ENCODE data around the gene EGLN3. TPM values are rescaled to one million over a fixed set of nuclear protein-coding genes. Genes with fewer than 3 reads are reported as not detected.
"Not testable (repeated sequence)": the region's sequence is repeated elsewhere in the genome, so short reads cannot be mapped to it uniquely, and the experiment has no call there.

Gene EGLN3
- total RNA-seq, 1 experiment from 2014 or later = 0.54 TPM

GRCh38 chr14:33967138-33967537, 16.3 kb upstream of the EGLN3 start:
- POLR2A ChIA-PET = interaction anchor here (0.7 kb wide), 1 partner anchor 114 kb away, joined by 4 read pairs; no protein-coding TSS in a partner anchor
- H3K4me1 Mint-ChIP-seq (ENCODE audit: insufficient read depth, unreplicated experiment) = no peaks in the 10 kb centered on the region

DNA sequence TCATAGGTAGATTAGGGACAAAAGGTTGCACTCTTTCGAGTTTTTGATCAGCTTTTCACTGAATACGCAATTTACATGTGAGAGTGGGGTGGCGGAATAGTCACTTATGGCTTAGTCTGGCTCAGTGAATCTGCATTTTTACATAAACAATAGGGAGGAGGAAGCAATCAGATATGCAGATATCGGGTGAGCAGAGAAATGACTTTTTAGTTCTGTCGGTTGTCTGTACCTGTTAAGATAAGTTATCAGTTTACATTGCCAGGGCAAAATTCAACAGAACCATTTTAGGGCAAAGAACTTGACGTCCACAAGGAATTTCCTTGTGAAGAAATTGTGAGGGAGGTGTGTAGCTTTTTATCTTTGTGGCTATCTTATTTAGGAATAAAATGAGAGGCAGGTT, 15.4 kb upstream of the EGLN3 start:
- H3K36me3 Mint-ChIP-seq (ENCODE audit: insufficient read depth, unreplicated experiment) = no peaks in the 10 kb centered on the region

More at GRCh38 chr14:33967138-33967537, 16.3 kb upstream of the EGLN3 start:
- intact Hi-C loops (cut with micrococcal nuclease) = no loop called here
- no peaks in the 10 kb centered on the region for H3K27me3 Mint-ChIP-seq (ENCODE audit: insufficient read depth, unreplicated experiment)
- no peak overlapping the region for H3K4me3 Mint-ChIP-seq (ENCODE audit: unreplicated experiment)
- BruUV-seq (replicated peaks) = no TSS peak
- CTCF ChIA-PET = interaction anchor here (0.6 kb wide), 1 partner anchor 249 kb away, joined by 3 read pairs; no protein-coding TSS in a partner anchor
- no peak for TF ChIP-seq CTCF (IDR thresholded peaks at IDR 0.05; ENCODE audit: unreplicated experiment)
- H3K27ac Mint-ChIP-seq (ENCODE audit: low read depth, unreplicated experiment) = no peak overlapping the region
- H3K9me3 Mint-ChIP-seq (ENCODE audit: unreplicated experiment) = peaks cover 7% of the 10 kb centered on the region
- DNase-seq (ENCODE audit: unreplicated experiment) = no peak
- no peaks in the 10 kb centered on the region for H3K36me3 Mint-ChIP-seq (ENCODE audit: insufficient read depth, unreplicated experiment)

DNA sequence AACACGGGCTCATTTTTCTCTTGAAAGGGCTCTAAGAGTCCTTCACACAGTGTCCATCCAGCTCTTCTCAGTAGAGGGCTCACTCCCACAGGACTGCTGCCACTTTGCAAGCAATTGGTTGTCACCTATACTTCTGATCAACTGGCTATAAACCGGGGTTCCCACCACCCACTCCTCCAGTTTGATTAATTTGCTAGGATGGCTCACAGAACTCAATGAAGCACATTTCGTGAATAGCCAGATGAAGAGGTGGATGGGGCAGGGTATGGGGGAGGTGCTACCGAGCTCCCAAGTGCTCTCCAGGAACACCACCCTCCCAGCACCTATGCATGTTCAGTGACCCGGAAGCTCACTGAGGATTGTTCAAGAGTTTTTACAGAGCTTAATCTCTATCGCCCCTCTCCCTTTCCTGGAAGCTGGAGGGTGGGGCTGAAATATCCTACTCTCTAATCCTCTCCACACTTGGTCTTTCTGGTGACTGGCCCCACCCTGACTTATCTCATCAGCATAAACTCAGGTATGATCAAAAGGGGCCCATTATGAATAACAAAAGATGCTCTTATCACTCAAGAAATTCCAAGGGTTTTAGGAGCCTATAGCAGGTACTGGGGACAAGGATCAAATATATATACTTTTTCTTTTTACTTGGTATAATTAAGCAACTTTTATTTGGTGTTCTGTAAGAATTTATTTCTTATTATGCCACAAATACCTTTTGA, 13.9 kb upstream of the EGLN3 start:
- ChIA-PET CTCF (no interaction called here), POLR2A (no interaction called here)
- Mint-ChIP-seq H3K9me3 (ENCODE audit: unreplicated experiment) (peaks cover 2% of the 10 kb centered on the region), H3K4me1 (ENCODE audit: insufficient read depth, unreplicated experiment) (no peaks in the 10 kb centered on the region), H3K27ac (ENCODE audit: low read depth, unreplicated experiment) (no peak overlapping the region), H3K27me3 (ENCODE audit: insufficient read depth, unreplicated experiment) (no peaks in the 10 kb centered on the region), H3K4me3 (ENCODE audit: unreplicated experiment) (no peak overlapping the region), H3K36me3 (ENCODE audit: insufficient read depth, unreplicated experiment) (no peaks in the 10 kb centered on the region)
- no peak for DNase-seq (ENCODE audit: unreplicated experiment)
- BruUV-seq (replicated peaks) = no TSS peak
- TF ChIP-seq CTCF (IDR thresholded peaks at IDR 0.05; ENCODE audit: unreplicated experiment) = no peak
- intact Hi-C loops (cut with micrococcal nuclease) = no loop called here

More for the DNA sequence above, 15.4 kb upstream of the EGLN3 start:
- ChIA-PET CTCF (no interaction called here), POLR2A (no interaction called here)
- Mint-ChIP-seq H3K27me3 (ENCODE audit: insufficient read depth, unreplicated experiment) (no peaks in the 10 kb centered on the region), H3K4me1 (ENCODE audit: insufficient read depth, unreplicated experiment) (no peaks in the 10 kb centered on the region), H3K4me3 (ENCODE audit: unreplicated experiment) (no peak overlapping the region), H3K9me3 (ENCODE audit: unreplicated experiment) (peaks cover 7% of the 10 kb centered on the region), H3K27ac (ENCODE audit: low read depth, unreplicated experiment) (no peak overlapping the region)
- BruUV-seq (replicated peaks) = no TSS peak
- TF ChIP-seq CTCF (IDR thresholded peaks at IDR 0.05; ENCODE audit: unreplicated experiment) = no peak
- intact Hi-C loops (cut with micrococcal nuclease) = no loop called here
- no peak for DNase-seq (ENCODE audit: unreplicated experiment)

DNA sequence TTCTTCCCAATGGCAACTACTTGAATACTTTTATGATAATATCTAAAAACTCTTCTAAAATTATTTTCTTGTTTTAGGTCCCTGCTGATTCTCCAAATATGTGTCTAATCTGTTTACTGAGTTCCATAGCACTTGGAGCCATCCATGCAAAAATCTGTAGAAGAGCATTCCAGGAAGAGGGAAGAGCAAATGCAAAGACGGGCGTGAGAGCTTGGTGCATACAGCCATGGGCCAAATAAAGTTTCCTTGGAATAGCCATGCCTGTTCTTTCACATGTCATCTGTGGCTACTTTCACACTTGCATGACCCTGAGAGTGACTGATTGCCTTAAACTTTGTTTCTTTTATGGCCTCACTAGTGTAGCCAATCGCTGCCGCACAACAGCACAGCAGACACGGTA, 13.0 kb upstream of the EGLN3 start:
- Mint-ChIP-seq H3K4me1 (ENCODE audit: insufficient read depth, unreplicated experiment) (no peaks in the 10 kb centered on the region), H3K27ac (ENCODE audit: low read depth, unreplicated experiment) (no peak overlapping the region), H3K27me3 (ENCODE audit: insufficient read depth, unreplicated experiment) (no peaks in the 10 kb centered on the region), H3K36me3 (ENCODE audit: insufficient read depth, unreplicated experiment) (no peaks in the 10 kb centered on the region), H3K4me3 (ENCODE audit: unreplicated experiment) (no peak overlapping the region), H3K9me3 (ENCODE audit: unreplicated experiment) (no peaks in the 10 kb centered on the region)
- intact Hi-C loops (cut with micrococcal nuclease) = no loop called here
- POLR2A ChIA-PET = no interaction called here
- no peak for TF ChIP-seq CTCF (IDR thresholded peaks at IDR 0.05; ENCODE audit: unreplicated experiment)
- DNase-seq (ENCODE audit: unreplicated experiment) = no peak
- CTCF ChIA-PET = interaction anchor here (0.6 kb wide), 1 partner anchor 93 kb away, joined by 3 read pairs; no protein-coding TSS in a partner anchor
- no TSS peak for BruUV-seq (replicated peaks)

DNA sequence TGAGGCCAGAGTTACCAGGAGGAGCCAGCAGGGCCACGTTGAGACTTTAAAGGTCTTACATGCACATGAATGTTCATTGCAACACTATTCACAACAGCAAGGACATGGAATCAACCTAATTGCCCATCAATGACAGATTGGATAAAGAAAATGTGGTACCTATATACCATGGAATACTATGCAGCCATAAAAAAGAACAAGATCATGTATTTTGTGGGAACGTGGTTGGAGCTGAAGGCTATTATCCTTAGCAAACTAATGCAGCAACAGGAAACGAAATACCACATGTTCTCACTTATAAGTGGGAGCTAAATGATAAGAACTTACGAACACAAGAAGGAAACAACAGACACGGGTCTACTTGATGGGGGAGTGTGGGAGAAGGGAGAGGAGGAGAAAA, 11.6 kb upstream of the EGLN3 start:
- BruUV-seq (replicated peaks); H3K9me3 Mint-ChIP-seq (ENCODE audit: unreplicated experiment); H3K27ac Mint-ChIP-seq (ENCODE audit: low read depth, unreplicated experiment); H3K4me3 Mint-ChIP-seq (ENCODE audit: unreplicated experiment); DNase-seq (ENCODE audit: unreplicated experiment); H3K36me3 Mint-ChIP-seq (ENCODE audit: insufficient read depth, unreplicated experiment); CTCF ChIA-PET; POLR2A ChIA-PET; H3K4me1 Mint-ChIP-seq (ENCODE audit: insufficient read depth, unreplicated experiment); intact Hi-C loops (cut with micrococcal nuclease); H3K27me3 Mint-ChIP-seq (ENCODE audit: insufficient read depth, unreplicated experiment): not testable (repeated sequence)
